ENCODE measurements around the gene PPP1R13B.
"Not testable (repeated sequence)": the region's sequence is repeated elsewhere in the genome, so short reads cannot be mapped to it uniquely, and the experiment has no call there.

- TF ChIP-seq CTCF (conservative IDR thresholded peaks at IDR 0.05); EZH2 (IDR thresholded peaks at IDR 0.05; ENCODE audit: low read depth): not testable (repeated sequence)
Measured at GRCh38 chr14:103841265-103841664, 6.1 kb downstream of the PPP1R13B start.

Measured in PC-9 (cell line).